ENCODE measurements around the gene TPPP3.

DNA sequence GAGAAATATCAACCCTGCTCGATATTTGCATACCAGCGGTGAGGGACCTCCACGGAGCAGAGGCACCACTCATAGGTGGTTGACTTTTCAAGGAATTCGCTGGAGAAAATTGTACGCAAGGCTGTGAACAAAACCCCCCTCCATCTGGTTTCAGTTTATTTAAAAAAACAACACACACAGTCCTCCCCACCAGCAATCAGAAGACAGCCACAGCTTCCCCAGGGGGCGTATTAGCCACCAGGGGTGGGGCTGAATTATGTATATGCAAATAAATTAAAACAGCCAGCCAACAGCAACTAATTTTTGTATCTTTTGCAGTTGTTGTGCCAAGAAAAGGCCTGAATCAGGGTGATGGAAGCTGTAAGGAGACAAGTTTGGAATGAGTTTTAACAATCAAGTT is 31.8 kb upstream of the TPPP3 start:
- TF ChIP-seq EZH2 (IDR thresholded peaks at IDR 0.05; ENCODE audit: borderline replicate concordance, low read length) (no peak), CTCF (conservative IDR thresholded peaks at IDR 0.05 in 1 of 2, IDR thresholded peaks at IDR 0.05 in 1 of 2; ENCODE audit: extremely low read depth in 1 of 2, insufficient read depth in 1 of 2, low read depth in 1 of 2, low read length in 2 of 2) (no peak)
